HEK293 (cell line): ENCODE results near the gene SCML2.

Experiments
- MZF1 ChIP-seq: fragments of 450-650 bp; formaldehyde crosslinking; IDR thresholded peaks from 2 replicates; pipeline ENCODE4 v1.5.1; 2017; ENCODE audit warnings: missing biosample characterization, missing genetic modification characterization, borderline replicate concordance
- REST ChIP-seq: fragments of 450-650 bp; formaldehyde crosslinking; IDR thresholded peaks from 2 replicates; pipeline ENCODE4 v1.5.1; 2016; ENCODE audit warnings: missing biosample characterization, missing genetic modification characterization
- ZNF211 ChIP-seq: fragments of 450-650 bp; formaldehyde crosslinking; IDR thresholded peaks from 2 replicates; pipeline ENCODE4 v1.5.1; 2016; ENCODE audit warnings: low read depth, missing biosample characterization, missing genetic modification characterization
- ZNF214 ChIP-seq: fragments of 450-650 bp; formaldehyde crosslinking; IDR thresholded peaks from 2 replicates; pipeline ENCODE4 v1.5.1; 2017; ENCODE audit warnings: missing biosample characterization, mild to moderate bottlenecking, missing genetic modification characterization, borderline replicate concordance
- ZNF248 ChIP-seq: fragments of 450-650 bp; formaldehyde crosslinking; IDR thresholded peaks from 2 replicates; pipeline ENCODE4 v1.5.1; 2017; ENCODE audit warnings: missing biosample characterization, missing genetic modification characterization
- ZNF280D ChIP-seq: fragments of 450-650 bp; formaldehyde crosslinking; IDR thresholded peaks from 2 replicates; pipeline ENCODE4 v1.5.1; 2016; ENCODE audit warnings: missing biosample characterization, missing genetic modification characterization
- ZNF404 ChIP-seq: fragments of 450-650 bp; formaldehyde crosslinking; IDR thresholded peaks from 2 replicates; pipeline ENCODE4 v1.5.1; 2017; ENCODE audit warnings: missing biosample characterization, missing genetic modification characterization
- ZNF623 ChIP-seq: fragments of 450-650 bp; formaldehyde crosslinking; IDR thresholded peaks from 2 replicates; pipeline ENCODE4 v1.5.1; 2016; ENCODE audit warnings: missing biosample characterization, missing genetic modification characterization
- TF ChIP-seq, protein P1 (sequence below): fragments of 450-650 bp; formaldehyde crosslinking; IDR thresholded peaks from 2 replicates; pipeline ENCODE4 v1.5.0; 2017; ENCODE audit warnings: missing biosample characterization, missing genetic modification characterization, borderline replicate concordance

The SCML2 gene

GRCh38 chrX:18194688-18195087 is 159.8 kb downstream of the SCML2 start (continued):
- TF ChIP-seq REST (tag by site-specific recombination) (no peak), ZNF280D (no peak), MZF1 (tag by site-specific recombination) (no peak), ZNF404 (tag by site-specific recombination) (no peak), ZNF214 (tag by site-specific recombination) (no peak), ZNF248 (no peak), ZNF211 (tag by site-specific recombination) (no peak), ZNF623 (tag by site-specific recombination) (no peak)
- TF ChIP-seq, protein P1, sequence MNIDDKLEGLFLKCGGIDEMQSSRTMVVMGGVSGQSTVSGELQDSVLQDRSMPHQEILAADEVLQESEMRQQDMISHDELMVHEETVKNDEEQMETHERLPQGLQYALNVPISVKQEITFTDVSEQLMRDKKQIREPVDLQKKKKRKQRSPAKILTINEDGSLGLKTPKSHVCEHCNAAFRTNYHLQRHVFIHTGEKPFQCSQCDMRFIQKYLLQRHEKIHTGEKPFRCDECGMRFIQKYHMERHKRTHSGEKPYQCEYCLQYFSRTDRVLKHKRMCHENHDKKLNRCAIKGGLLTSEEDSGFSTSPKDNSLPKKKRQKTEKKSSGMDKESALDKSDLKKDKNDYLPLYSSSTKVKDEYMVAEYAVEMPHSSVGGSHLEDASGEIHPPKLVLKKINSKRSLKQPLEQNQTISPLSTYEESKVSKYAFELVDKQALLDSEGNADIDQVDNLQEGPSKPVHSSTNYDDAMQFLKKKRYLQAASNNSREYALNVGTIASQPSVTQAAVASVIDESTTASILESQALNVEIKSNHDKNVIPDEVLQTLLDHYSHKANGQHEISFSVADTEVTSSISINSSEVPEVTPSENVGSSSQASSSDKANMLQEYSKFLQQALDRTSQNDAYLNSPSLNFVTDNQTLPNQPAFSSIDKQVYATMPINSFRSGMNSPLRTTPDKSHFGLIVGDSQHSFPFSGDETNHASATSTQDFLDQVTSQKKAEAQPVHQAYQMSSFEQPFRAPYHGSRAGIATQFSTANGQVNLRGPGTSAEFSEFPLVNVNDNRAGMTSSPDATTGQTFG (tag by site-specific recombination) = no peak
- TF ChIP-seq, all 188 proteins: peak for 0
